ENCODE results near the gene NRP1. TPM values are rescaled to one million over a fixed set of nuclear protein-coding genes. Genes with fewer than 3 reads are reported as not detected.

The NRP1 gene
- polyA plus RNA-seq, 3 donors = 1.1 to 1.7 (median 1.3) TPM

DNA sequence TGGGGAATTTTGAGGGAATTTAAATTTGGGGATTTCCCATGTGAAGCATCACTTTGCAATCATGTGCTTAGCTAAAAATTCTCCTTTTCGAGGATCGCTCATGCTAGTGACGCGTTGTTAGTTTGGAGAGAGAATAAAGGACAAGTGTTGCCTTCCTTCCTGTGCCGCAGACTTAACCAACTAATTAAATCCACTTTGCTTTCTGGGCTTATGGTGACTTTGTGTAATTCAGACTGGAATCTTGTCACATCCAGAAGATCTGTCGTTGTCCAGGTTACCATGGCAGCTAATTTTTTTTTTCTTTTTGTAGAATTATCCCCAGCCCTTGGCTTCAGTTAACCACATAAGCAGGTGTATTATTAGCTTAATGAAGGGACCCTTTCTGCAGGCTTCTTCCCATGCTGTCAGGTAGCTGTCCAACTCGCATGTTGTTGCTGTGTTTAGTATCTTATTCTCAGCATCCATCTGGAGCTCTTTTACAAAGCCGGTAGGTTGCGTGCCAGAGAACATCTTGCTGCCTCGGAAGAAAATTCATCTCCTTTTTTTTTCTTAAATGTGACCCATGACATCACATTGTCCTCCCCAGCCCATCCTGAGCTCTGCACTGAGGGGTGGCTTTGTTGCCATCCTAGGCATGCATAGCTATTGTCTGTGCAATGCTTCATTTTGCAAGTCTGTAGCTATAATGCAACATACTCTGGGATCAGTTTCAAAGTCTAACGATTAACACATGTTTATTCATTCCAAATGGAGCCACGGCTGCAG lies 47.2 kb upstream of the NRP1 start:
- H2AFZ ChIP-seq (ENCODE audit: insufficient read depth, low read depth, low read length, poor library complexity, severe bottlenecking) = no peak overlapping the region
- no peak overlapping the region for H3K9ac ChIP-seq (ENCODE audit: insufficient read depth, low read length, poor library complexity, severe bottlenecking)
- H4K20me1 ChIP-seq (ENCODE audit: insufficient read depth, low read length) = no peaks in the 10 kb centered on the region
- no peaks in the 10 kb centered on the region for H3K27me3 ChIP-seq (ENCODE audit: control insufficient read depth in 2 of 2, insufficient read depth in 2 of 2, low read length in 2 of 2)
- no peaks in the 10 kb centered on the region for H3K4me1 ChIP-seq (ENCODE audit: control insufficient read depth in 1 of 2, insufficient read depth in 2 of 2, low read length in 2 of 2)
- H3K4me3 ChIP-seq (replicated peaks in 1 of 3; ENCODE audit: low read depth in 2 of 3, low read length in 3 of 3) = no peak overlapping the region
- no peak for TF ChIP-seq CTCF (IDR thresholded peaks at IDR 0.05)
- H3K36me3 Mint-ChIP-seq = no peaks in the 10 kb centered on the region
- H3K27ac Mint-ChIP-seq = no peak overlapping the region
- WGBS (ENCODE audit: insufficient coverage) = 80% methylated on average over 1 of the region's 12 CpGs
- H3K4me1 Mint-ChIP-seq = no peaks in the 10 kb centered on the region
- H3K4me3 Mint-ChIP-seq = no peak overlapping the region
- peak in 1 of 3 donors; percentile 32 for DNase-seq
- no peak overlapping the region for H3K27ac ChIP-seq (ENCODE audit: low read depth in 1 of 2, low read length in 2 of 2)
- no peaks in the 10 kb centered on the region for H3K79me2 ChIP-seq (ENCODE audit: insufficient read depth, low read length)
- peaks cover 5 to 6% (median 6%) of the 10 kb centered on the region in 3 donors for H3K27me3 Mint-ChIP-seq (ENCODE audit: low read depth in 3 of 3)
- no peaks in the 10 kb centered on the region for H3K36me3 ChIP-seq (replicated peaks in 1 of 2; ENCODE audit: control insufficient read depth in 1 of 2, insufficient read depth in 2 of 2, low read length in 2 of 2)
- intact Hi-C loops (cut with micrococcal nuclease) = no loop called here
- peaks cover 0 to 4% (median 1%) of the 10 kb centered on the region in 7 donors for H3K9me3 Mint-ChIP-seq
- H3K4me2 ChIP-seq (replicated peaks; ENCODE audit: extremely low read depth, low read length, poor library complexity, severe bottlenecking) = no peak overlapping the region
- no peaks in the 10 kb centered on the region for H3K9me3 ChIP-seq (replicated peaks in 1 of 2; ENCODE audit: control insufficient read depth in 1 of 2, insufficient read depth in 1 of 2, low read length in 2 of 2)

DNA sequence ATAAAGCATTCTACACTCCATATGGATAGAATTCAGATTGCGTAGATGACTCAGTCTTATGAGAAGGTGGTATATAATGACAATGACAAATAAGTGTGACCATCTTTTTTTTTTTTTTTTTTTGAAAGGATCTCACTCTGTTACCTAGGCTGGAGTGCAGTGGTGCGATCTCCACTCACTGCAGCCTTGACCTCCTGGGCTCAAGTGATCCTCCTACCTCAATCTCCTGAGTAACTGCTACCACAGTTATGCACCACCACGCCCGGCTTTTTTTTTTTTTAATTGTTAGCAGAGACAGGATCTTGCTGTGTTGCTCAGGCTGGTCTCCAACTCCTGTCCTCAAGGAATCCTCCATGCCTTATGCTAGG lies 43.2 kb upstream of the NRP1 start:
- peaks cover 4 to 8% (median 4%) of the 10 kb centered on the region in 3 donors for H3K27me3 Mint-ChIP-seq (ENCODE audit: low read depth in 3 of 3)
- Histone ChIP-seq H3K9me3 (replicated peaks in 1 of 2; ENCODE audit: control insufficient read depth in 1 of 2, insufficient read depth in 1 of 2, low read length in 2 of 2) (no peaks in the 10 kb centered on the region), H3K36me3 (replicated peaks in 1 of 2; ENCODE audit: control insufficient read depth in 1 of 2, insufficient read depth in 2 of 2, low read length in 2 of 2) (no peaks in the 10 kb centered on the region), H2AFZ (ENCODE audit: insufficient read depth, low read depth, low read length, poor library complexity, severe bottlenecking) (no peak overlapping the region), H3K9ac (ENCODE audit: insufficient read depth, low read length, poor library complexity, severe bottlenecking) (no peak overlapping the region), H3K27me3 (ENCODE audit: control insufficient read depth in 2 of 2, insufficient read depth in 2 of 2, low read length in 2 of 2) (no peaks in the 10 kb centered on the region), H4K20me1 (ENCODE audit: insufficient read depth, low read length) (no peaks in the 10 kb centered on the region), H3K4me3 (replicated peaks in 1 of 3; ENCODE audit: low read depth in 2 of 3, low read length in 3 of 3) (no peak overlapping the region), H3K27ac (ENCODE audit: low read depth in 1 of 2, low read length in 2 of 2) (no peak overlapping the region), H3K4me1 (ENCODE audit: control insufficient read depth in 1 of 2, insufficient read depth in 2 of 2, low read length in 2 of 2) (no peaks in the 10 kb centered on the region), H3K79me2 (ENCODE audit: insufficient read depth, low read length) (no peaks in the 10 kb centered on the region), H3K4me2 (replicated peaks; ENCODE audit: extremely low read depth, low read length, poor library complexity, severe bottlenecking) (no peak overlapping the region)
- TF ChIP-seq CTCF (IDR thresholded peaks at IDR 0.05) = no peak
- intact Hi-C loops (cut with micrococcal nuclease) = no loop called here
- H3K27ac Mint-ChIP-seq = no peak overlapping the region
- H3K4me3 Mint-ChIP-seq = no peak overlapping the region
- no peak for DNase-seq
- no peaks in the 10 kb centered on the region for H3K36me3 Mint-ChIP-seq
- H3K9me3 Mint-ChIP-seq = peaks cover 0 to 6% (median 3%) of the 10 kb centered on the region in 7 donors
- H3K4me1 Mint-ChIP-seq = no peaks in the 10 kb centered on the region
- WGBS (ENCODE audit: insufficient coverage) = no CpG with 5 or more reads among the region's 4 CpGs
